Gastrocnemius medialis (tissue), 4 donors: Measurements from ENCODE around the gene TBX15.

ENCODE experiments used
- CTCF ChIP-seq, 5 experiments: fragments of 450-650 bp in 3 of 5; fragments of 200-600 bp in 2 of 5; sonication (generic) in 2 of 5; IDR thresholded peaks in 4 of 5; conservative IDR thresholded peaks in 1 of 5; 1 replicate in 4 of 5; 2 replicates in 1 of 5; pipeline ENCODE4 v1.5.1; 2016 to 2019; ENCODE audit warnings: antibody characterized with exemption in 5 of 5, mild to moderate bottlenecking in 3 of 5, moderate library complexity in 3 of 5
- POLR2A ChIP-seq, 2 donors: fragments of 450-650 bp; IDR thresholded peaks; one replicate each; pipeline ENCODE4 v1.6.1; 2017; ENCODE audit warnings: antibody characterized with exemption in 2 of 2, mild to moderate bottlenecking in 2 of 2, moderate library complexity in 2 of 2

DNA sequence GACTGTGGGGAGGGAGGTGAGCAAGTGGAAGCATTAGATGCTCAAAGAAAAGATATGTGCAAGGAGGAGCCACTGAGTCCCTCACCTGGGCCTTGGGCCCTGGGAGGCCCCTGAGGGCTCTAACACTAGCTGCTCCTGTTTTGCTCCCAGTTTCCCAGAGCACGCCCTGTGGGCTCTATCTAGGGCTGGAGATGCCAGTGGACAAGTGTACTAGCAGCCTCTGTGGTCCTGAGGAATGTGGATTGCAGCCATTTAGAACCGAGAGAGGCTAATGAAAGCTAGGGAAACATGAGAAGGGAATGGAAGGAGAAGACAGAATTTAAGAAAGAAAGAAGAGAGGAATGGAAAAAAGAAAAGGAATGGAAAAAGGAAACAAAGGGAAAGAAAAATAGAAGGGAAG lies 10.0 kb upstream of the TBX15 start:
- TF ChIP-seq CTCF (IDR thresholded peaks at IDR 0.05 in 4 of 5, conservative IDR thresholded peaks at IDR 0.05 in 1 of 5) (no peak), POLR2A (IDR thresholded peaks at IDR 0.05) (no peak)
